ENCODE results near the gene MCCC1.

DNA sequence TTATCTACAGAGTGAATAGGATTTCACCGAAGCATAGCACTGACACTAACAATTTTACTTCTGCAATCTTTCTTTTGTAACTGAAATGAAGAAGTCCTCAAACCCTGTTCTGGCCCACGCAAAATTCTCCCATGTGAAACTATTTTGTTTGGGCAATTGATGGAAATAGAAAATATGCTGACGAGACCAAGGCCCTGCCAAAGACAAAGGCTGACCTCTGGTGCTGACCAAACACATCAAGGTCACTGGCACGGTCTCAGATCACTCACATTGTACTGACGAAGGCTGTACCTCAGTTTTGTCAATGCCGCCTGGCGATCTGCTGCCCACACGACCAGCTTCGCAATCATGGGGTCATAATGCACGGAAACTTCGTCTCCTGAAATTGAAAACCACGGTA lies 60.5 kb downstream of the MCCC1 start:
- TF ChIP-seq, protein P1, sequence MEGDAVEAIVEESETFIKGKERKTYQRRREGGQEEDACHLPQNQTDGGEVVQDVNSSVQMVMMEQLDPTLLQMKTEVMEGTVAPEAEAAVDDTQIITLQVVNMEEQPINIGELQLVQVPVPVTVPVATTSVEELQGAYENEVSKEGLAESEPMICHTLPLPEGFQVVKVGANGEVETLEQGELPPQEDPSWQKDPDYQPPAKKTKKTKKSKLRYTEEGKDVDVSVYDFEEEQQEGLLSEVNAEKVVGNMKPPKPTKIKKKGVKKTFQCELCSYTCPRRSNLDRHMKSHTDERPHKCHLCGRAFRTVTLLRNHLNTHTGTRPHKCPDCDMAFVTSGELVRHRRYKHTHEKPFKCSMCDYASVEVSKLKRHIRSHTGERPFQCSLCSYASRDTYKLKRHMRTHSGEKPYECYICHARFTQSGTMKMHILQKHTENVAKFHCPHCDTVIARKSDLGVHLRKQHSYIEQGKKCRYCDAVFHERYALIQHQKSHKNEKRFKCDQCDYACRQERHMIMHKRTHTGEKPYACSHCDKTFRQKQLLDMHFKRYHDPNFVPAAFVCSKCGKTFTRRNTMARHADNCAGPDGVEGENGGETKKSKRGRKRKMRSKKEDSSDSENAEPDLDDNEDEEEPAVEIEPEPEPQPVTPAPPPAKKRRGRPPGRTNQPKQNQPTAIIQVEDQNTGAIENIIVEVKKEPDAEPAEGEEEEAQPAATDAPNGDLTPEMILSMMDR (conservative IDR thresholded peaks at IDR 0.05): no peak
- no peak for TF ChIP-seq EZH2 (IDR thresholded peaks at IDR 0.05; ENCODE audit: low read depth)

All from PC-9 (cell line).